ENCODE data around the gene UCP2.
"Not testable (repeated sequence)": the region's sequence is repeated elsewhere in the genome, so short reads cannot be mapped to it uniquely, and the experiment has no call there.

The UCP2 gene

DNA sequence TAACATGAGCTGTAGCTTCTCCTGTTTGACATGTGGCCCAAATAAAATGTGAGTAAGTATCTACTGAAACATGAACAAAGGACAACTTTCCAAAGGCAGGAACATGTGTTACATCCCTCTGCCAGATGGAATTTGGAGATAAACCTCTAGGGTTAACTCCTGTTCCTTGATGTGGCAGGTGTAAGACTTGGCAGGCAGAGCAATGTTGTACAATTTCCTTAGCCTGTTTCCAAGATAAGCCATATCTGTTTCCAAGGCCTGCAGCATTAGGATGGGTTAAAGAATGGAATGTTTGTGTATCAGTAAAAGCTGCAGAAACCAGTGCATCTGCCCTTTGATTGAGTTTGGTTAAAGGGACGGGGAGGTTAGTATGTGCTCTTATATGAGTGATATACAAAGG lies 40.6 kb downstream of the UCP2 start:
- DNase-seq (ENCODE audit: low read depth), result no peak

DNA sequence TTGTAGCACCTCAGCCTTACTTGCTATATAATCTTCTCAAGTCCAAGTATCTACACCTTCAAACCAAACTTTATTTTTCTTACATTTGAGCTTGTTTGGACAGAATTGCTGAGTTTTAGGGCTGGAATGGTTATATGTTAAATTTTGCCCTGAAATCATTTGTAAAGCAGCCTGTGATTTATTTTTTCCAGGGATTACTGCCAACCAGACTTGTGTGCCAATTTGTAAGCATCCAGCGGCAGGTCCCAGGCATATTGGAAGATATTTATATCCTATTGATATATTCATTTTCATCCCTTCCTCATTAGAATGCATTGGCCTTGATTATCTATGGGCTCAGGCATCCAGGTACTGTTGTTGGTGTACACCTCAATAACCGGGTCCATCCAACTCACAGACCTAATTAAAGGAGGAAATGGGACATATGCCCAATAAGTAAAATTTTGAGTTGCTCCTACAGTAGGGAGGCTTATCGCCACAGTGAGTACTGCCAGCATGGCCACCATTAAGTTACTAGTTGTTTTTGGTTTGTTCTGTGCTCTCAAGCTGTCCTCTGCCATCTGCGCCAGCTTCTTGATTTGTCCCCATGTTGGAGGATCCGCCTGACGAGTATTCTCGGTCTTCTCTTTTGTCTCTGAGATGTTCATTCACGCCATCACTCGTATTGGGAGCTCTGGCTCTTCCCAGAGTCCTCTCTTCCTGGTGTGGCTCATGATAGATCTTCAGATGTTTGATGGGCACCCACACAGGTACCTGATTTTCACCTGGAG lies 41.7 kb downstream of the UCP2 start:
- no peak for DNase-seq (ENCODE audit: low read depth)

DNA sequence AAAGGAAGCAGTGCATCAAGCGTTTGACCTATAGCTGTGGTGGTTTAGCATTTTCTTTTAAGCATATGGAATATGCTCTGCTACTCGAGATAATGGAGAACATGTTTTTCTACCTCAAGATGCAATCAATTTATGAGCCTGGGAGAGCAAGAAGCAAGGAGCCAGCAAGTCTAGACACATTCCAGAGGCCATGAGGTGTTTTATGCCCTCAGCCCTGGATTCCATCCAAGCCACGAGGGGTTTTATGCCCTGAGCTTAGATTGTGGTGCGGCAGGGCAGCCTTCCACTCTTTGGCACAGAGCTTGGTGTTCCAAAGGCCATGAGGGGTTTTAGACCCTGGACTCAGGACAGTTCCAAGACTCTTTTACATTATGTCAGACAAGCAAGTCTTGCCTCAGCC lies 43.5 kb downstream of the UCP2 start:
- DNase-seq (ENCODE audit: low read depth), result no peak

DNA sequence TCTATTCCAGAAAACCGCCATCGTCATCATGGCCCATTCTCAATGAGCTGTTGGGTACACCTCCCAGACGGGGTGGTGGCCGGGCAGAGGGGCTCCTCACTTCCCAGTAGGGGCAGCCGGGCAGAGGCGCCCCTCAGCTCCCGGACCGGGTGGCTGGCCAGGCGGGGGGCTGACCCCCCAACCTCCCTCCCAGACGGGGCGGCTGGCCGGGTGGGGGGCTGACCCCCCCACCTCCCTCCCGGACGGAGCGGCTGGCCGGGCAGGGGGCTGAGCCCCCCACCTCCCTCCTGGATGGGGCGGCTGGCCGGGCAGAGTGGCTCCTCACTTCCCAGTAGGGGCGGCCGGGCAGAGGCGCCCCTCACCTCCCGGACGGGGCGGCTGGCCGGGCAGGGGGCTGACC lies 46.6 kb downstream of the UCP2 start:
- DNase-seq (ENCODE audit: low read depth), result not testable (repeated sequence)

DNA sequence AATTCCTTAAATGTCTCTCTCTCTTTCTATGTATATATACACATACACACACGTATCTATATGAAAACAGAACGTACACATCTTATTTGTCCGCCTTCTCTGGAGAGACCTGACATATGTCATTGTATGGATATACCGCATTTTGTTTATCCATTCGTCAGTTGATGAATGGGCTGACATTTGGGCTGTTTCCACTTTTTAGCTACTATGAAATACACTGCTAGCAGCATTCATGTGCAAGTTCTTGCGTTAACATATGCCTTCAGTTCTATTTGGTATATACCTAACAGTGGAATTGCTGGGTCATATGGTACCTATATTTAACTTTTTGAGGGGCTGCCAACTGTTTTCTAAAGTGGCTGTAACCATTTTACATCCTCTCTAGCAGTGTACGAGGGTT lies 49.9 kb downstream of the UCP2 start:
- no peak for DNase-seq (ENCODE audit: low read depth)

DNA sequence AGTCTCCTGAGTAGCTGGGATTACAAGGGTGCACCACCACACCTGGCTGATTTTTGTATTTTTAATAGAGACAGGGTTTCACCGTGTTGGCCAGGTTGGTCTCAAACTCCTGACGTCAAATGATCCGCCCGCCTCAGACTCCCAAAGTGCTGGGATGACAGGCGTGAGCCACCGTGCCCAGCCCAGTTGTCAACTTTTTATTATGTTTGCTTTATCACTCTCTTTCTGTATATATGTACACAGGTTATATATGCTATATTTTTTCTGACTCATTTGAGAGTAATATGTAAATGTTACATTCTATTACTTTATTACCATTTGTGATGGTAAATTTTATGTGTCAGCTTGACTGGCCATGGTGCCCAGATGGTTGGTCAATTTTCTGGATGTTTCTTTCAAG lies 50.7 kb downstream of the UCP2 start:
- DNase-seq (ENCODE audit: low read depth), result no peak

GRCh38 chr11:73931039-73931645 lies 51.5 kb downstream of the UCP2 start:
- peak; percentile 29 for DNase-seq (ENCODE audit: low read depth)

DNA sequence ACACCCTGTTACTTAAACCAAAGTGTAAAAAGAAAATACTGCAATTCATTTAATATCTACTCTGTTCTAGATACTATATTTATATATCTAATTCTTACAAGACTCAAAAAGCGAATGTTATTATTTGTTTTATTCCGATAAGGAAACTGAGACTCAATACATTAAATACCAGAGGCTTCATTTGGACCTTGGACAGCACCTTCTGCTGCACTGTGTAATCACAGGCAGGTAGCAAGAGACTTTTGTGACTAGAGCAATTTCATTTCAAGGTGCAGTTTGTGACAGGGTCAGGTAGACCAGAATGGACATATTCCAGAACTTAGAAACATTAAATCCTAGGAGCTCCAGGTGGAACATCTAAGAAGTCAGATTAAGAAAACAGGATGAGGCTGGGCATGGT lies 53.3 kb downstream of the UCP2 start:
- DNase-seq (ENCODE audit: low read depth), result no peak

Measured in GM04503 (cell line).